NOMO-1 treated with DMSO at 0.1 percent for 48 hours (cell line): ENCODE data around the gene THBS1.

Experiments used
- DNase-seq: peaks from one replicate; lab custom pipeline; 2025; ENCODE audit not compliant: unreplicated experiment; lab: John Stamatoyannopoulos, UW

THBS1 gene

GRCh38 chr15:39588531-39589192, 7.8 kb downstream of the THBS1 start:
- DNase-seq: no peak

DNA sequence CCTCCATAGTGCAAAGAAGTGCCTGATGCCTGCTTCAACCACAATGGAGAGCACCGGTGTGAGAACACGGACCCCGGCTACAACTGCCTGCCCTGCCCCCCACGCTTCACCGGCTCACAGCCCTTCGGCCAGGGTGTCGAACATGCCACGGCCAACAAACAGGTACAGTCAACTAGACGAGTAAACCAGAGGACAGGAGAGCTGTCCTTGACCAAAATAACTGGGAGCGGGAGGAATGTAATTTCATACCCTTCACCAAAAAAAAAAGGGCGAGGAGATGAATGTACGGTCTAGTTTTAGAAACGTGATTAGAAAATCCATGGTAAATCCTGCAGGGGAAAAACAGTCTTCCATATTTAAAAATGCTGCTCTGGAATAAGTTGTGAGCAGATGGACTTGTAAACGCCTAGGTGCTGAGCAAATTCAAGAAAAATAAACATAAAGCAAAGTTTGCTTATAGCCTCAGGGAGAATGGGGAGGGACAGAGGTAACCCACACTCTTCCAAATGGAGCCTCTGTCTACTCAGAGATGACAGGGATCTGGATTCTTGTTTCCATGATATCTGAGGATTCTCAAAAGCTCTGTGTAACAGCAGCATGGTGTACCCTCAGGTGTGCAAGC, 8.4 kb downstream of the THBS1 start:
- no peak for DNase-seq

DNA sequence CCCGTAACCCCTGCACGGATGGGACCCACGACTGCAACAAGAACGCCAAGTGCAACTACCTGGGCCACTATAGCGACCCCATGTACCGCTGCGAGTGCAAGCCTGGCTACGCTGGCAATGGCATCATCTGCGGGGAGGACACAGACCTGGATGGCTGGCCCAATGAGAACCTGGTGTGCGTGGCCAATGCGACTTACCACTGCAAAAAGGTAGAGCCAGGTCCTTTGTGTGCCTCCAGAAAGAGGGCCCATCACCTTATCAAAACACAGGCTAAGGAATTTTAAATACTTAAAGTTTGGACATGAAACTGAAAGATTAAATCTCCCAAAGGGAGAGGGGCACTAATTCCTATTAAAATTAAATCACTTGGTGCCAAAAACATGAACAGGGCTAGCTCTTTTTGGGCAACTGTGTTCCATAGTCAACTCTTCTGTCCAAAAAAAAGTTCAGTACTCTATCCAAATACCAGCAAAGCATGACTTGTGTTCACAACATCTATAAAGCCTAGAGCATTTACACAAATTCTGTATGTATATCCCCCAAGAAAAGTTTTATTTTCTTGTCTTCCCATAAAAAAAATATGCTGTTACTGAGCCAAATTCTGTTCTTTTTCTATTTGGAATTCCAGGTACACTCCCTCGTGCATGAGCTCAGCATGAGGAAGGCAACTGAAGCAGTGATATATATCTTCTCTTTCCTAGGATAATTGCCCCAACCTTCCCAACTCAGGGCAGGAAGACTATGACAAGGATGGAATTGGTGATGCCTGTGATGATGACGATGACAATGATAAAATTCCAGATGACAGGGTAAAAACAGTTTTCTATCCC, 9.2 kb downstream of the THBS1 start:
- DNase-seq: no peak

- DNase-seq: no peak
These were observed 10.4 kb downstream of the THBS1 start for GRCh38 chr15:39591141-39591895.

DNA sequence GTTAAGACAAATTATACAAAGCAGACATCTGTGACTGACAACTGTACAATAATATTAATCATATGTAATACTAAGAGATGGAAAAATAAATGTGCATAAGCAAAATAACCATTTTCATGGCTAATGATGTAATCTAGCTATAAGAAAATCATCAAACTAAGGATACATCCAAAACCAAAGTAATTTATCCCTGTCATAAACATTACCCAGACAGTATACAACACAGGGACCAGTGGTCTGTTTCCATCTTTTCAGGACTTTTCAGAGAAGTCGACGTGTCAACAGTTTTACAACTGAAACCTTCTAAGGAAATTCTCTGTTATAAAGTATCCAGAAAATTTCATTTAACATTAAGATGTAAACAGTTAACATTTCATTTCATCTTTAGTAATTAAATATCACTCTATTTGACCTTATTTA, 11.0 kb downstream of the THBS1 start:
- DNase-seq: no peak

GRCh38 chr15:39592500-39592899, 11.6 kb downstream of the THBS1 start:
- no peak for DNase-seq

GRCh38 chr15:39593071-39593655, 12.3 kb downstream of the THBS1 start:
- DNase-seq: no peak

DNA sequence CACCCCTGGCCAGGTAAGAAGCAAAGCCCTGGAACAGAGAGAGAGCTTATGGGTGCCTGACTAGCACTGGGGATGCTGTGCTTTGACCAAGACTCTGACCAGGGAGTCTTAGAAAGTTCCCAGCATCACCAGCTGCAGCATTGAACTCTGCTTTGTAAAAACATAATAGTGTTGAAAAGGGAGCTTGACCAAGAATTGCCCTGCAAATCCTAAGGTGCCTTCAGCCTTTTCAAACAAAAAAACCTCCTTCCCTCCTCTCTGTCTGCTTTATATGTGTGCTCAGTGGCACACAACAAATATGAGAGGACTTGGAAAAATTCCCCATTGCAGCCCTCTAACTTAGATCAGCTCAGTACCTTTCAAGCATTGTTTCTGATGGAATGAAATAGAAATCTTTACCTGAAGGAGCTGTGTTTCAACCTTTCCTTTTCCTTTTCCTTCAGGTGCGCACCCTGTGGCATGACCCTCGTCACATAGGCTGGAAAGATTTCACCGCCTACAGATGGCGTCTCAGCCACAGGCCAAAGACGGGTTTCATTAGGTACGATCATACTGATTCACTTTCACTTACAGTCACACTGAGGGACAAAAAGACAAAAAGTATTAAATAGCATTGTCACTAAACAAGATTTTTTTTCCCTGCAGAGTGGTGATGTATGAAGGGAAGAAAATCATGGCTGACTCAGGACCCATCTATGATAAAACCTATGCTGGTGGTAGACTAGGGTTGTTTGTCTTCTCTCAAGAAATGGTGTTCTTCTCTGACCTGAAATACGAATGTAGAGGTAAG, 13.0 kb downstream of the THBS1 start:
- DNase-seq: no peak

- DNase-seq: no peak
These were observed 13.8 kb downstream of the THBS1 start for GRCh38 chr15:39594446-39595337.

GRCh38 chr15:39595338-39596221, 14.7 kb downstream of the THBS1 start:
- DNase-seq: no peak

DNA sequence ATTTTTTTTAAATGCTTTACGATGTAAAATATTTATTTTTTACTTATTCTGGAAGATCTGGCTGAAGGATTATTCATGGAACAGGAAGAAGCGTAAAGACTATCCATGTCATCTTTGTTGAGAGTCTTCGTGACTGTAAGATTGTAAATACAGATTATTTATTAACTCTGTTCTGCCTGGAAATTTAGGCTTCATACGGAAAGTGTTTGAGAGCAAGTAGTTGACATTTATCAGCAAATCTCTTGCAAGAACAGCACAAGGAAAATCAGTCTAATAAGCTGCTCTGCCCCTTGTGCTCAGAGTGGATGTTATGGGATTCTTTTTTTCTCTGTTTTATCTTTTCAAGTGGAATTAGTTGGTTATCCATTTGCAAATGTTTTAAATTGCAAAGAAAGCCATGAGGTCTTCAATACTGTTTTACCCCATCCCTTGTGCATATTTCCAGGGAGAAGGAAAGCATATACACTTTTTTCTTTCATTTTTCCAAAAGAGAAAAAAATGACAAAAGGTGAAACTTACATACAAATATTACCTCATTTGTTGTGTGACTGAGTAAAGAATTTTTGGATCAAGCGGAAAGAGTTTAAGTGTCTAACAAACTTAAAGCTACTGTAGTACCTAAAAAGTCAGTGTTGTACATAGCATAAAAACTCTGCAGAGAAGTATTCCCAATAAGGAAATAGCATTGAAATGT, 15.6 kb downstream of the THBS1 start:
- no peak for DNase-seq

GRCh38 chr15:39597336-39597735, 16.5 kb downstream of the THBS1 start:
- no peak for DNase-seq

DNA sequence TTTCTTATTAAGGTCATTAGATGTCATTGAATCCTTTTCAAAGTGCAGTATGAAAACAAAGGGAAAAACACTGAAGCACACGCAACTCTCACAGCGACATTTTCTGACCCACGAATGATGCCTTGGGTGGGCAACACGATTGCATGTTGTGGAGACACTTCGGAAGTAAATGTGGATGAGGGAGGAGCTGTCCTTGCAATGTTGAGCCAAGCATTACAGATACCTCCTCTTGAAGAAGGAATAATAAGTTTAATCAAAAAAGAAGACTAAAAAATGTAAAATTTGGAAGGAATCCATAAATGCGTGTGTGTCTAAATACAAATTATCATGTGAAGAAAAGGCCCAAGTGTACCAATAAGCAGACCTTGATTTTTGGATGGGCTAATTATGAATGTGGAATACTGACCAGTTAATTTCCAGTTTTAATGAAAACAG, 16.9 kb downstream of the THBS1 start:
- no peak for DNase-seq

GRCh38 chr15:39598186-39598850, 17.4 kb downstream of the THBS1 start:
- DNase-seq: no peak

GRCh38 chr15:39598958-39599845, 18.3 kb downstream of the THBS1 start:
- no peak for DNase-seq

- no peak for DNase-seq
These were observed 19.0 kb downstream of the THBS1 start for GRCh38 chr15:39599871-39600270.
